ENCODE data around the gene STMP1.

- no peak for TF ChIP-seq CTCF (IDR thresholded peaks at IDR 0.05; ENCODE audit: low read depth, low read length, poor library complexity, severe bottlenecking)
- TF ChIP-seq EZH2phosphoT487 (IDR thresholded peaks at IDR 0.05; ENCODE audit: borderline replicate concordance, low read length), result no peak
Observed at GRCh38 chr7:135661311-135662122, 797 bp upstream of the STMP1 start.

All from DOHH2 (cell line).